HG02759 (cell line): ENCODE data around the gene NOL7.
A peak's percentile ranks its signal among the peaks of the same experiment; 100 is the strongest.

ENCODE experiments used
- ATAC-seq: cut with Tn5 transposase; IDR thresholded peaks from one replicate; pipeline ENCODE4 v1.9.1; 2021; ENCODE audit warnings: mild to moderate bottlenecking, moderate library complexity; ENCODE audit not compliant: unreplicated experiment

The NOL7 gene

DNA sequence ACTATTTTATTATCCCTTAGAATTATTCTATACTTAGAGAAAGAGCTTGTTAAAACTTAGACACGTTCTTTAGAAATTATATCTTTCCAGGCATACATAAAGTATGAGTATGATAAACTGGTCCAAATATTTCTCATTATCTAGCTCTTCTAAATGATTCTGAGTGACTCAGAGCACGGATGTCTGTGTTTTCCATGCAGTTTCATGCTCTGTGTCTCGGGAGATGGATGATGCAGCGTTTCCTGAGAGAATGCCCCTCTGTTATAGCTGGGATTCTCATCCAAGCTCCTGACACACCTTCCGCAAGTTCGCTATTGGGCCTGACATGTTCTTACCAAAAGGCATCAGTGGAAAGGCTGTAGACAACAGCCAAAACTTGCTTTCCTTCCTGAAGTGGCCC, 21.4 kb upstream of the NOL7 start:
- ATAC-seq: no peak

DNA sequence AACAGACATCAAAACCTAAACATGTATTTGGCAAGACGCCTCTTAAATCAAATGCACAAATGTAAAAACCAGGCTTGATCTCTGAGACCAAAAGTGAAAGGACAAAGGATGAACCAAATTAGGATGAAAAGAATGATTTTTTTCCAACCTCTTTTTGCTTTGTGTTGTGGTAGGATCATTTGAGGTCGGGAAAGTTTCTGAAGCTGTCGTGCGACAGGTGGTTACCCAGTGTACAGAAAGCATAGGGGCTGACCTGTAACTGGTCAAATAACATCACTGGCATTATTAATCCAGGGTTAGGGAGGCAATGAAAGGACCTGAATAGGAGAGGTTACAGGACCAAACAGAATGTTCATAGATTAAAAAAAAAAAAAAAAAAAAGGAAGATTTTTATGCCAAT, 18.1 kb upstream of the NOL7 start:
- no peak for ATAC-seq

DNA sequence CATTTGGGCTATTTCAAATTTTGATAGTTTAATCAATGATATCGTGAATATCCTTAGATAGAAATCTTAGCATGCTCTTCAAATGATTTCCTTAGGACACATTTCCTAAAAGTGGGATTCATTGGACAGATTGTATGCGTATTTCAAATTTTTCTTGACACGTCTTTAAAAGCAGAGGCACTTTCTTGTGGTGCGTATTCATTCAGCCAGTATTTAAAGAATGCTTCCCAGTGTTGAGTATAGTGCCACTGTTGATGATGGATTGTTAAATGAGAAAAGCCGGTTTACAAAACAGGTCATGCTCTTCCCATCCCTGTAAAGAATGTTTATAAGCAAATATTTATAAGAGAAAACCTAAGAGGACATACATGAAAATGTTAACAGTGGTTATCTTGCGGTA, 15.1 kb upstream of the NOL7 start:
- ATAC-seq: no peak

DNA sequence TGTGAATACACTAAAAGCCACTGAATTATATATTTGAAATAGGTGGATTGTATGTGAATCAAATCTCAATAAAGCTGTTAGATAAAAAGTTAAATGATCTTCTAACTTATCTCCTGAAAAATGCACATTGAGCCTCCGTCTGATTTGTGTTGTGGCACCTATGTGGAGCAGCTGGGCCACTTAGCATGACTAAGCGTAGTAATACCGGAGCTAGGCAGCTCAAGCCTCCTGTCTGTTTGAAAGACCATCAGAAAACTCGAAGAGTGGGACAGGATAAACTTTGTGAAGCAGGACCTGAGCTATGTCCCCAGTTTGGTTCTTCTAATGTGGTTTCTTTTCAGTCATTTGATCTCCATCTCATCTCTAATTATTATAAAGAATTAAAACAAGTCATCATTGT, 11.0 kb upstream of the NOL7 start:
- no peak for ATAC-seq

GRCh38 chr6:13604546-13605416, 10.4 kb upstream of the NOL7 start:
- ATAC-seq: no peak

DNA sequence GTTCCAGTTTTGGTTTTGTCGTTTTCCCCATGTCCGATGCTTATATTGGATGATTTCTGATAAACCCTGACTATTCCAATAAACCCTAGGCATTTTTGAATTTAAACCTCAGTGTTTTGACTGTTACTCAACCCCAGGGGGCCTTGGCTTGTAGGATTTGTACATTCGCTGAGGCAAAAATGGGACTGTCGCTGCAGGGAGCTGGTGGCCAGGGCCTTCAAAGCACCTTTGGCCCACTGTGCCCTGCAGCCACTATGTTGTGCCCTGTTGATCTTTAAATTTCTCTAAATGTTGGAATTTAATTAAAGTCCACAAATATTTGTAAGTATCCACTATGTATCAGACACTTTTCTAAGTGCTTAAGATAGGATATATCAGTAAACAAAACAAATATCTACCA, 9.5 kb upstream of the NOL7 start:
- no peak for ATAC-seq

GRCh38 chr6:13611715-13612114, 3.4 kb upstream of the NOL7 start:
- ATAC-seq: no peak

DNA sequence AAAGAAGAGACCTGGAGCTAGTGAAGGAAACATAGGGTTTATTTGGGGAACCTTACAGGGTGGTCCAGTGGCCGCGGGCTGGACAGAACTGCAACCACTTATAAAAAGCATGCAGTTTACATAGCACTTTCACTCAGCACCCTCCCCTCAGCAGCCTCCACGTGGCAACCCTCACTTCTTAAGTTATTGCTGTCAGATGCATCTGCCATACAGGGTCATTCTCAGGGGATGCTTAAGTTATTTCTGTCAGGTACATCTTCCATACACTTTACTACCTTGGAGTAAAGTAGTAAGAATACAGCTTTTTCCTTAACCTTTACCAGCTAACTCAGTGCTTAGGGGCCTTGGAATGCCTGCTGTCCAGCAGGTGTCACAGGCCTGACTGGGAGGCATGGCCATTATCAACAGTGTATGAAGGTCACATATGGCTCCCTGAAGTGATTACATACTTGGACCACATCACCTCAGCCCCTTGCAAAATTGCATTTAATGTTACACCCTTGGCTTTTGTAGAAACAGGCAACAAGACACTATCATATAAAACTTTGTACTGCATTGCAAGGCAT, 2.0 kb upstream of the NOL7 start:
- ATAC-seq: no peak

DNA sequence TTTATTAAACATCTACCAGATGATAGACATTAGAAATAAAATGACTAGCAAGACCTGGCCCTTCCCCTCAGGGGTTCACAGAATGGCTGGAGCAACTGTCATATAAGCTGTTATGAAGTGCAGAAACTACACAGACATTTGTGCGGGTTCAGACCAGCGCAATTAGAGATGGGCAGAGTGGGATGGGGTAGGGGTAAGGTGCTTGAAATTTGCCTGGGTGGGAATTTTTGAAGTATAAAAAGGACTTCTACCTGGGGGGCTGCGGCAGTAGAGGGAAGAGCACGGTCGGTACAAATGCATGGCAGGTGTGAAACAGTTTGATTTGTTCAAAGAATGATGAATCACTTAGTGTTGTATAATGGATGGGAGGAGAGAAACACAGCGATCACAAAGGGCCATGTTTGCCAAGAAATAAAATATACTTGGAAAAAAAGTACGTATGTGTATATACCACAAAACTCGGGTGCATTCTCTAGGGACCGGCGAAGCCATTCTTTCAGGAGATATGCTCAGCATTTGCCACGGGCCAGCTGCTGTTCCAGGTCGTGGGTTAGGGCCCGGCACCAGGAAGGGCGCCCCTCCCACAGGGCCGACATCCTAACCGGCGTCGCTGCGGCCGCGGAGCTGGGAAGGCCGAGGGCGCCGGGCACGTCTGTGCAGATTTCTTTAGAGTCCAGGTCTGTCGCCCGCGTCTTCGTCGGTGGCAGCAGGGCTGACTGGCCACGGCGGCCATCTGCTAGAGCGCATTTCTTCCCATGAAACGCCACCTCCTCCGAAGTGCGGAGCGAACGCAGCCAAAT, 809 bp upstream of the NOL7 start:
- peak; percentile 27 for ATAC-seq

GRCh38 chr6:13615792-13616120, 621 bp downstream of the NOL7 start:
- peak; percentile 26 for ATAC-seq

- no peak for ATAC-seq
These were observed 1.9 kb downstream of the NOL7 start for GRCh38 chr6:13617066-13617465.

DNA sequence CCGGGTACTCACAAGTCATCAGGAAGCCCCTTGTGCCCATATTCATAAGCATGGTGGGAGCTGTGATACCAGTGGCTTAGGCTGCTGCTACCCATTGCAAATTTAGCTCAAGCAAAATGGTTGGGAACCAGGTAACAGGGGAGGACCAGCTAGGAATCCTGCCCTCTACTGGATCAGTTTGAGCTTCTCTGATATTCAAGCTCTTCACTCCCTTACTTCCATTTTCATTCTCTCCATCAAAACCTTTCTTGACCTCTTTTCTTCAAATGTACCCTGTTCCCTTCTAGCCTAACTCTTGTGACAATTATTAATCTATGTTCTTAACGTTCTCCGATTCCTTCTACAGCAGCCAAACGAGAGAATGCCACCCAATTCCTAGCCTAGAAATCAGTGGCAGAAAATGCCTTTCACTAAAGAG, 9.7 kb downstream of the NOL7 start:
- no peak for ATAC-seq

DNA sequence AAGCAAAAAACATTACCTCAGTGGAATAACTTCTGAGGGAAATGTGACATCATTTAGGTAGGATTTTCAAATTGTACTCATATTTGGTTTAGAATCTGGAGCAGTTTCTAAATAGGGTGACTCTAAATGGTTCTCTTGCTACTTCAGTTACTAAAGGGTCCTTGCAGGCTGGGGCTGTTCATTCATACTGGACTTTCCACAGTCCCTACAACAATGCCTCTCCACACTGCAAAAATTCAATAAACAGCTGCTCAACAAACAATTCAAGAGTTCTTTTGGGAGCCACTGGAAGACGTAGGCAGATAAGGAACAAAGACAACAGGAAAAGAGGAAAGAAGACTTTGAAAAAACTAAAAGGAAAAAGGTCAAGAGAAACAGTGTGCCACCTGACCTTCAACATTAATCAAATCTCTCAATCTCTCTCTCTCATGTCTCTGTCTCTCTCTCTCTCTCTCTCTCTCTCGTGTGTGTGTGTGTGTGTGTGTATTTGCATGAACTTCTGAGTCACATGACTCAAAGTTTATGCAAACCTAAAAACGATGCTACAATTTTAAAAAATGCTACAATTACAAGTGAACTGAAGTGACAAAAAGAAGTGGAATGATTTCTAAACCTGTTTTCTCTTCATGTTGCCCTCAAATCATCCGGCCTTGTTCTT, 14.5 kb downstream of the NOL7 start:
- no peak for ATAC-seq

GRCh38 chr6:13630499-13630898, 15.4 kb downstream of the NOL7 start:
- ATAC-seq: no peak

DNA sequence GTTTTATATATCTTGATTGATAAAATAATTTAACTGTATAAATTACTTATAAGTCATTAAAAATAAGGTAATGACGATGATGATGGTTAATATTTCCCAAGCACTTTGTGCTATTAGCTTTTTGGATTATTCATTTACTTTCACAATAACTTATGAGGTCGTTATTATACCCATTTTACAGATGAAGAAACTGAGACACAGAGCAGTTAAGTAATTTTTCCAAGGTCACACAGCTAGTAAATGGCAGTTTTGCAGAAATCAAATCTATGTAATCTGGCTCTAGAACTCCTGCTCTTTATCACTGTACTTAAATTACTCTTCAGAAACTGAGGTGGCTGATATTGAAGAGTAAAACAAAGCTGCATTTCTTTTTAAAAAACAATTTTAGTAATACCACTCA, 18.2 kb downstream of the NOL7 start:
- no peak for ATAC-seq

DNA sequence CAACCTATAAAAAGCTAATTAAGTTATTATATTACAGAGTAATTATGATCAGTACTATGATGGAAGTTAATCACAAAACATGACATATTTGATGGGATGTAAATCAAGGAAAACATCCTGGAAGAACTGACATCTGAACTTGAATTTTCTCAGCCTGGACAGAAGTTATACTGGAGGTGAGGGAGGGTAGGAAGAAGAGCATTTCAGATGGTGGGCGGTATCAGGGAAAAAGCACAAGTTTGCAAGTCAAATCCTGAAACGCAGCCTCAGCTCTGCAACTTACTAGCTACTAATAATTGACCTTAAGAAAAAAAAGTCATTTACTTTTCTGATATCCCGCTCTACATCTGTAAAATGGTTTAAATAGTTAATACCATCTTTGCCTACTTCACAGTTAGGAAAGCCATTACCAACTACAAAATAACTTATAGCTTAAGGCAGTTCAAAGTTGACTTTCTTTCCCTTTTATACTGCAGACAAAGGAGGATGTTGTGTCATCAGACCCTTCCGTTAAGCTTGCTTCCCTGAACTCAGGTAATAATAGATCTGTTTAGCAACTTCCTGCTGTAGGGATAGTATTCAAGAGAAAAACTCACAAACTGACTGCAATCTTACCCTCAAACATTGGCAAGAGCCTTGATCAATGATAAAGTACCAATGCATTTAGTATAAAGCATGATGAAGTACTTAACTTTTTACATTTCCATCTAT, 21.0 kb downstream of the NOL7 start:
- no peak for ATAC-seq

DNA sequence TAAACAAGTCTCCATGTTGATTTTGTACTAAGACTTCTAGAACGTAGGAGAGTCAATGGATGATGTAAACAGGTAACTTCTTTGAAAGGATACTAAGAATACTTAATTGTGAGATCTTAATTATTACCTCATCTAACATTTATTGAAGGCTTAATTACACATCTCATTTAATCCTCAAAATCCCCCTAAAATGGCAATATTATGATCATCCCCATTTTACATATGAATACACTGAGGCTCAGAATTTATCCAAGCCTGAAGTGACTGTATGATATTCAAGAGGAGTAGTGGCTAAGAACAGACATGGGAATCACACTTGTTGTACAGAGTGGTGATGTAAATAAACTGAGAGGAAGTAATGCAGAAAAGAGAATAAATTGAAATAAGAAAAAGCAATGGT, 22.9 kb downstream of the NOL7 start:
- ATAC-seq: no peak

DNA sequence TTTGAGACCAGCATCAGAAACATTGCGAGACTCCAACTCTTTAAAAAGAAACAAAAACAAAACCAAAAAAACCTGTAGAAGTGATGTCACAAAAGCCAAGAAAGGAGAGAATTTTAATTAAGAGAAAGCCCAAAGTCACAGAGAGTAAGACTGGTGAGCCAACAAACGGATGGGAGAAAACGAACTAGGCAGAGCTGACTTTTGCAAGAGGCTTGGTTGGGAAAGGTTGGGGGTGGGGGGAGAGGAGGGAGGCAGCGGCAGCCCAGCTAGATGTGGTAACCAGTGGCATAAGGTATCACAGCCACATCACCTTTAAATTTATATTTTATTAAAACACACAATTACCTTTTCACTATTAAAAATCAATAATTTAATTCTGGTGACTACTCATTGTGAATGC, 23.5 kb downstream of the NOL7 start:
- no peak for ATAC-seq

DNA sequence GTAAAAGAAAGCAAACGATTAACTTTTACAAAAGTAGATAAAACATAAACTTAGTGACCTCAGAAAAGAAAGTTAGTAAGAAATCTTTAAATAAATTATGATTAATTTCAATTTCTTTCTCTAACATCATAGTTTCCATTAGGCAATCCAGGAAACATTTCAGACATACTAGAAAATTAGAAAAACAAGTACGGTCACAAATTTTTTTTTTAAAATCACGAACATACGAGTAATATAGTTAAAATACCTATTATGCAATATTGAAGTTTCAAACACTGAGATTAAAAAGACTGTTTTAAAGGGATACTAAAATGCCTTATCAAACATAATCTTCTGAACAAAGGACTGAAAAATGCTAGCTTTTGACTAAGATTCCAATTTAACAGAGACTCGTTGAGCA, 26.2 kb downstream of the NOL7 start:
- ATAC-seq: no peak

GRCh38 chr6:13643125-13643524, 28.0 kb downstream of the NOL7 start:
- no peak for ATAC-seq

DNA sequence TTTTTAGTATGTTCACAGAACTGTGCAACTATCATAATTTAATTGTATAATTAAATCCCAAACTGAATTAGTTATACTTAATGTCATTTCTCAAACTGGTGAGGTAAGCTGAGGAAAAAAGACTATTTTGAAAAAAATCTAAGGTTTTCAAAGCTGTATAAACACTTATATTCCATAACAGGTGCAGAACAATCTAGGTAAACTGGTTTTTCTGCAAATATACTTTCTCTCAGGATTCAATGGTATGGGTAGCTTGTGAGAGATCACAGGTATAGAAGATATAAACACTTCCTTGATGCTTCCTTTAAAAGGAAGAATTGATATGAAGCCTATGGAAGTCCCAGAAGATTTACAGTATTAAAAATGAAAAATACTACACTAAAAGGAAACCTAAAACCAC, 33.7 kb downstream of the NOL7 start:
- no peak for ATAC-seq
